ENCODE results near the gene SH3TC2. TPM values are rescaled to one million over a fixed set of nuclear protein-coding genes. Genes with fewer than 3 reads are reported as not detected.

SH3TC2 gene
- polyA plus RNA-seq, 1 of the 3 experiments (the other 2 are of a cell fraction): 1.1 TPM

DNA sequence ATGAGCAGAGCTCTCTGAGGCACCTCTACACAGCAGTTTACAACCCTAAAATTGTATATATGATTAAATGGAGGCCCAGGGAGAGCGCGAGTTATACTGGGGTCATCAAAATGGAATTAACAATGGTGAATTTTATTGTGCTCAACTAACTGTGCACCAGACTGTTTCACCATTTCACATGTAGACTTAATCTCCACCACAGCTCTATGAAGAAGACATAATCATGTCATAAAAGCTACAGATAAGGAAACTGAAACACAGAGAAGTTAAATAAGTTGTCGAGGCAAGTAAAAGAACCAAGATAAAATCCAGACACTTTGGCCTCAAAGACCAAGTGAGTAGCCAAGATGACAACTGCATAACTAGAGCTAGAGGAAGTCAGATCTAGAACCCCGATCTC lies 1.5 kb downstream of the SH3TC2 start:
- H2AFZ ChIP-seq (ENCODE audit: low read depth): no peak overlapping the region
- H3K27ac ChIP-seq (ENCODE audit: low read depth in 2 of 2, low read length in 1 of 2): peak overlapping the region; percentile 87 to 89; a peak in 2 of 4 replicates
- H3K36me3 ChIP-seq (replicated peaks in 1 of 2; ENCODE audit: control insufficient read depth in 1 of 2, insufficient read depth in 2 of 2, low read length in 1 of 2): no peaks in the 10 kb centered on the region
- CTCF ChIA-PET: interaction anchor here (0.8 to 1.3 kb wide), 3 partner anchors 26 to 331 kb away, joined by 4 to 6 read pairs (median 6); no protein-coding TSS in a partner anchor
- no peaks in the 10 kb centered on the region for H3K9me3 ChIP-seq
- H4K20me1 ChIP-seq (ENCODE audit: insufficient read depth): no peaks in the 10 kb centered on the region
- no peak for TF ChIP-seq TAF1 (IDR thresholded peaks at IDR 0.05; ENCODE audit: borderline replicate concordance, low read depth, low read length)
- no peak for TF ChIP-seq FOXM1 (IDR thresholded peaks at IDR 0.05; ENCODE audit: low read depth)
- no peak for TF ChIP-seq EP300 (IDR thresholded peaks at IDR 0.05; ENCODE audit: borderline replicate concordance in 1 of 2, low read depth in 1 of 2, low read length in 1 of 2)
- no peak for TF ChIP-seq YY1 (IDR thresholded peaks at IDR 0.05; ENCODE audit: low read depth)
- no peak for TF ChIP-seq MEF2A (IDR thresholded peaks at IDR 0.05; ENCODE audit: borderline replicate concordance, low read depth)
- no peak for TF ChIP-seq FOSL2 (IDR thresholded peaks at IDR 0.05; ENCODE audit: borderline replicate concordance, low read depth)
- TF ChIP-seq, protein P1, sequence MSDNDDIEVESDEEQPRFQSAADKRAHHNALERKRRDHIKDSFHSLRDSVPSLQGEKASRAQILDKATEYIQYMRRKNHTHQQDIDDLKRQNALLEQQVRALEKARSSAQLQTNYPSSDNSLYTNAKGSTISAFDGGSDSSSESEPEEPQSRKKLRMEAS (IDR thresholded peaks at IDR 0.05; ENCODE audit: low read depth): no peak
- no peak for TF ChIP-seq ELF1 (IDR thresholded peaks at IDR 0.05)
- no peak for TF ChIP-seq NRF1 (IDR thresholded peaks at IDR 0.05; ENCODE audit: low read depth, low read length)
- TF ChIP-seq MXI1 (IDR thresholded peaks at IDR 0.05; ENCODE audit: low read depth, low read length): no peak
- no peak for TF ChIP-seq CHD2 (IDR thresholded peaks at IDR 0.05; ENCODE audit: low read length, partially characterized antibody)
- TF ChIP-seq, protein P2, sequence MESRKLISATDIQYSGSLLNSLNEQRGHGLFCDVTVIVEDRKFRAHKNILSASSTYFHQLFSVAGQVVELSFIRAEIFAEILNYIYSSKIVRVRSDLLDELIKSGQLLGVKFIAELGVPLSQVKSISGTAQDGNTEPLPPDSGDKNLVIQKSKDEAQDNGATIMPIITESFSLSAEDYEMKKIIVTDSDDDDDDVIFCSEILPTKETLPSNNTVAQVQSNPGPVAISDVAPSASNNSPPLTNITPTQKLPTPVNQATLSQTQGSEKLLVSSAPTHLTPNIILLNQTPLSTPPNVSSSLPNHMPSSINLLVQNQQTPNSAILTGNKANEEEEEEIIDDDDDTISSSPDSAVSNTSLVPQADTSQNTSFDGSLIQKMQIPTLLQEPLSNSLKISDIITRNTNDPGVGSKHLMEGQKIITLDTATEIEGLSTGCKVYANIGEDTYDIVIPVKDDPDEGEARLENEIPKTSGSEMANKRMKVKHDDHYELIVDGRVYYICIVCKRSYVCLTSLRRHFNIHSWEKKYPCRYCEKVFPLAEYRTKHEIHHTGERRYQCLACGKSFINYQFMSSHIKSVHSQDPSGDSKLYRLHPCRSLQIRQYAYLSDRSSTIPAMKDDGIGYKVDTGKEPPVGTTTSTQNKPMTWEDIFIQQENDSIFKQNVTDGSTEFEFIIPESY (IDR thresholded peaks at IDR 0.05; ENCODE audit: borderline replicate concordance, low read depth): no peak
- no peak for TF ChIP-seq SMC3 (IDR thresholded peaks at IDR 0.05; ENCODE audit: low read depth, low read length)
- no peak for TF ChIP-seq RXRA (IDR thresholded peaks at IDR 0.05; ENCODE audit: borderline replicate concordance, low read depth)
- TF ChIP-seq RFX5 (IDR thresholded peaks at IDR 0.05; ENCODE audit: low read length): no peak
- no peak for TF ChIP-seq POLR2AphosphoS5 (IDR thresholded peaks at IDR 0.05; ENCODE audit: low read depth, low read length)
- TF ChIP-seq GATA2 (CRISPR knock-in tag; IDR thresholded peaks at IDR 0.05): no peak
- TF ChIP-seq, protein P3, sequence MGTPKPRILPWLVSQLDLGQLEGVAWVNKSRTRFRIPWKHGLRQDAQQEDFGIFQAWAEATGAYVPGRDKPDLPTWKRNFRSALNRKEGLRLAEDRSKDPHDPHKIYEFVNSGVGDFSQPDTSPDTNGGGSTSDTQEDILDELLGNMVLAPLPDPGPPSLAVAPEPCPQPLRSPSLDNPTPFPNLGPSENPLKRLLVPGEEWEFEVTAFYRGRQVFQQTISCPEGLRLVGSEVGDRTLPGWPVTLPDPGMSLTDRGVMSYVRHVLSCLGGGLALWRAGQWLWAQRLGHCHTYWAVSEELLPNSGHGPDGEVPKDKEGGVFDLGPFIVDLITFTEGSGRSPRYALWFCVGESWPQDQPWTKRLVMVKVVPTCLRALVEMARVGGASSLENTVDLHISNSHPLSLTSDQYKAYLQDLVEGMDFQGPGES (IDR thresholded peaks at IDR 0.05; ENCODE audit: low read depth, low read length): no peak
- no peak for TF ChIP-seq FOXJ3 (CRISPR knock-in tag; IDR thresholded peaks at IDR 0.05)
- no peak for TF ChIP-seq SIN3A (IDR thresholded peaks at IDR 0.05; ENCODE audit: borderline replicate concordance, low read depth, low read length)
- H3K4me3 ChIP-seq (ENCODE audit: low read depth in 2 of 2, low read length in 1 of 2): no peak overlapping the region
- 94% methylated on average over 4 of the region's 4 CpGs for WGBS (ENCODE audit: low lambda C conversion rate)
- peak overlapping the region; percentile 36; the same call in 1 of the 2 replicates for H3K4me2 ChIP-seq
- H3K27me3 ChIP-seq (ENCODE audit: insufficient read depth): no peaks in the 10 kb centered on the region
- no peak for DNase-seq
- no peaks in the 10 kb centered on the region for H3K9me2 ChIP-seq
- H3F3A ChIP-seq (replicated peaks; ENCODE audit: insufficient read depth): peaks cover 11% of the 10 kb centered on the region
- H3K4me1 ChIP-seq (ENCODE audit: control insufficient read depth in 1 of 2, insufficient read depth in 2 of 2, low read depth in 1 of 2, low read length in 1 of 2): peaks cover 23 to 24% of the 10 kb centered on the region in 2 experiments
- no peaks in the 10 kb centered on the region for H3K79me2 ChIP-seq (ENCODE audit: insufficient read depth)
- H3K9ac ChIP-seq: no peak overlapping the region
- POLR2A ChIA-PET: no interaction called here

Measured in SK-N-SH (cell line).